Prostate gland (tissue), 2 donors: ENCODE results near the gene INPP5J. TPM values are rescaled to one million over a fixed set of nuclear protein-coding genes. Genes with fewer than 3 reads are reported as not detected.

ENCODE experiments used
- DNase-seq: peaks from one replicate; pipeline ENCODE4 v3.0.0-alpha.2; 2019; ENCODE audit warnings: low spot score
- H3K27ac ChIP-seq, 2 donors: fragments of 200-600 bp; sonication (generic); 2 replicates each; pipeline ENCODE4 v1.5.1; 2017 to 2019
- H3K27me3 ChIP-seq: fragments of 200-600 bp; sonication (generic); replicated peaks from 2 replicates; pipeline ENCODE4 v1.5.1; 2019; ENCODE audit not compliant: insufficient read depth
- H3K36me3 ChIP-seq, 2 donors: fragments of 200-600 bp; sonication (generic); 1 replicate in 1 of 2; 2 replicates in 1 of 2; pipeline versions ENCODE4 v1.5.1 to v1.8.1; 2017 to 2019
- H3K4me1 ChIP-seq: fragments of 200-600 bp; sonication (generic); replicated peaks from 2 replicates; pipeline ENCODE4 v1.5.1; 2019
- H3K4me3 ChIP-seq, 2 donors: fragments of 200-600 bp; sonication (generic); 2 replicates each; pipeline ENCODE4 v1.5.1; 2017 to 2019
- H3K9me3 ChIP-seq: fragments of 200-600 bp; sonication (generic); 2 replicates; pipeline ENCODE4 v1.5.1; 2017
- CTCF ChIP-seq, 4 experiments: fragments of 200-600 bp in 2 of 4; fragments of 450-650 bp in 2 of 4; sonication (generic) in 2 of 4; IDR thresholded peaks; 1 replicate in 3 of 4; 2 replicates in 1 of 4; pipeline ENCODE4 v1.5.1; 2016 to 2019; ENCODE audit warnings: antibody characterized with exemption in 4 of 4, mild to moderate bottlenecking in 2 of 4, moderate library complexity in 2 of 4
- POLR2A ChIP-seq: fragments of 450-650 bp; IDR thresholded peaks from one replicate; pipeline ENCODE4 v1.6.1; 2016; ENCODE audit warnings: antibody characterized with exemption, mild to moderate bottlenecking
- POLR2AphosphoS5 ChIP-seq: sonication (generic); formaldehyde crosslinking; IDR thresholded peaks from one replicate; pipeline ENCODE4 v1.6.1; 2017; ENCODE audit warnings: antibody characterized with exemption
- WGBS: methylation state at CpG from one replicate; pipeline ENCODE4 v1.1.5; 2018; 5-methylcytosine and 5-hydroxymethylcytosine counted together
- intact Hi-C: fragments of 100-400 bp; cut with DNase I; formaldehyde crosslinking; loops from one replicate; pipeline ENCODE4 v1.14.2; 2022
- total RNA-seq, 2 donors: library from RNA; depleted of rRNA; stranded (reverse); fragments of >200 nt; gene quantifications; one replicate each; pipeline ENCODE4 v1.1.0, GENCODE V29; 2016

The INPP5J gene
- total RNA-seq, 2 donors from 2014 or later, result 14.4 to 33.3 TPM

- 90% methylated on average over 12 of the region's 13 CpGs for WGBS
- Histone ChIP-seq H3K4me3 (no peak overlapping the region), H3K27ac (no peak overlapping the region), H3K9me3 (no peaks in the 10 kb centered on the region), H3K4me1 (peaks cover 16% of the 10 kb centered on the region), H3K27me3 (no peaks in the 10 kb centered on the region), H3K36me3 (no peaks in the 10 kb centered on the region)
- TF ChIP-seq POLR2A (no peak), CTCF (IDR thresholded peaks at IDR 0.05) (no peak), POLR2AphosphoS5 (no peak)
- intact Hi-C loops, result no loop called here
- no peak for DNase-seq
Observed at GRCh38 chr22:31126869-31127175, 4.1 kb downstream of the INPP5J start.

GRCh38 chr22:31127181-31127772 is 4.5 kb downstream of the INPP5J start:
- H3K27ac ChIP-seq, result no peak overlapping the region
- no peak overlapping the region for H3K4me3 ChIP-seq
- TF ChIP-seq POLR2AphosphoS5, result no peak
- no peak for TF ChIP-seq POLR2A
- TF ChIP-seq CTCF (IDR thresholded peaks at IDR 0.05), result no peak
- no peaks in the 10 kb centered on the region for H3K9me3 ChIP-seq
- H3K4me1 ChIP-seq, result peaks cover 13% of the 10 kb centered on the region
- intact Hi-C loops, result no loop called here
- H3K27me3 ChIP-seq, result no peaks in the 10 kb centered on the region
- H3K36me3 ChIP-seq, result no peaks in the 10 kb centered on the region
- no peak for DNase-seq
- 81% methylated on average over 19 of the region's 19 CpGs for WGBS

- intact Hi-C loops, result no loop called here
- Histone ChIP-seq H3K4me3 (no peak overlapping the region), H3K9me3 (no peaks in the 10 kb centered on the region), H3K27ac (no peak overlapping the region), H3K4me1 (peaks cover 5% of the 10 kb centered on the region), H3K27me3 (no peaks in the 10 kb centered on the region), H3K36me3 (no peaks in the 10 kb centered on the region)
- 100% methylated on average over 7 of the region's 7 CpGs for WGBS
- DNase-seq, result no peak
- TF ChIP-seq CTCF (IDR thresholded peaks at IDR 0.05) (no peak), POLR2AphosphoS5 (no peak), POLR2A (no peak)
Observed at GRCh38 chr22:31128156-31128555, 5.4 kb downstream of the INPP5J start.

GRCh38 chr22:31130873-31131272 is 8.1 kb downstream of the INPP5J start:
- H3K27me3 ChIP-seq, result no peaks in the 10 kb centered on the region
- intact Hi-C loops, result no loop called here
- H3K36me3 ChIP-seq, result no peaks in the 10 kb centered on the region
- TF ChIP-seq POLR2AphosphoS5 (no peak), POLR2A (no peak), CTCF (IDR thresholded peaks at IDR 0.05) (no peak)
- H3K4me3 ChIP-seq, result no peak overlapping the region
- no peak for DNase-seq
- H3K27ac ChIP-seq, result peak overlapping the region; percentile 71 to 78
- H3K9me3 ChIP-seq, result no peaks in the 10 kb centered on the region
- H3K4me1 ChIP-seq, result peaks cover 4% of the 10 kb centered on the region
- 56% methylated on average over 2 of the region's 2 CpGs for WGBS

- Histone ChIP-seq H3K4me1 (peaks cover 4% of the 10 kb centered on the region), H3K27ac (no peak overlapping the region), H3K9me3 (no peaks in the 10 kb centered on the region), H3K27me3 (no peaks in the 10 kb centered on the region), H3K36me3 (no peaks in the 10 kb centered on the region), H3K4me3 (no peak overlapping the region)
- WGBS, result 98% methylated on average over 14 of the region's 19 CpGs
- no peak for TF ChIP-seq POLR2A
- no peak for TF ChIP-seq POLR2AphosphoS5
- no peak for TF ChIP-seq CTCF (IDR thresholded peaks at IDR 0.05)
- no peak for DNase-seq
- intact Hi-C loops, result no loop called here
Observed at GRCh38 chr22:31133911-31134310, 11.1 kb downstream of the INPP5J start.
